Parathyroid adenoma (tissue), 2 donors: ENCODE data around the gene CMTM1.

Source experiments
- H2AFZ ChIP-seq: fragments of 300-600 bp; sonication (generic); one replicate; pipeline ENCODE4 v1.7.0; 2017; ENCODE audit warnings: antibody characterized with exemption, mild to moderate bottlenecking
- H3K27ac ChIP-seq: fragments of 300-600 bp; sonication (generic); one replicate; pipeline ENCODE4 v1.7.0; 2017
- H3K27me3 ChIP-seq: fragments of 300-600 bp; sonication (generic); one replicate; pipeline ENCODE4 v1.7.0; 2017; ENCODE audit warnings: low read length; ENCODE audit not compliant: control insufficient read depth, insufficient read depth
- H3K36me3 ChIP-seq: fragments of 300-600 bp; sonication (generic); one replicate; pipeline ENCODE4 v1.7.0; 2017; ENCODE audit warnings: low read length; ENCODE audit not compliant: control insufficient read depth, insufficient read depth
- H3K4me1 ChIP-seq: fragments of 300-600 bp; sonication (generic); one replicate; pipeline ENCODE4 v1.7.0; 2017; ENCODE audit warnings: control low read depth
- H3K4me2 ChIP-seq: fragments of 300-600 bp; sonication (generic); one replicate; pipeline ENCODE4 v1.7.0; 2017; ENCODE audit warnings: low read length
- H3K4me3 ChIP-seq: fragments of 300-600 bp; sonication (generic); one replicate; pipeline ENCODE4 v1.7.0; 2017; ENCODE audit warnings: low read depth, low read length
- H3K79me2 ChIP-seq: fragments of 300-600 bp; sonication (generic); one replicate; pipeline ENCODE4 v1.7.0; 2017; ENCODE audit warnings: control low read depth
- H3K9ac ChIP-seq: fragments of 300-600 bp; sonication (generic); one replicate; pipeline ENCODE4 v1.7.0; 2017; ENCODE audit warnings: mild to moderate bottlenecking
- H3K9me3 ChIP-seq: fragments of 300-600 bp; sonication (generic); one replicate; pipeline ENCODE4 v1.7.0; 2017; ENCODE audit warnings: low read length; ENCODE audit not compliant: control insufficient read depth
- CTCF ChIP-seq: fragments of 300-600 bp; sonication (generic); IDR thresholded peaks from one replicate; pipeline ENCODE4 v1.7.0; 2017; ENCODE audit warnings: antibody characterized with exemption, mild to moderate bottlenecking
- donor health status: primary hyperparathyroidism.

Gene CMTM1

GRCh38 chr16:66538910-66539309 lies 27.3 kb upstream of the CMTM1 start:
- Histone ChIP-seq H3K4me2 (no peak overlapping the region), H3K27me3 (no peaks in the 10 kb centered on the region), H3K4me3 (no peak overlapping the region), H3K79me2 (no peaks in the 10 kb centered on the region), H3K4me1 (no peaks in the 10 kb centered on the region), H2AFZ (no peak overlapping the region), H3K36me3 (no peaks in the 10 kb centered on the region), H3K27ac (no peak overlapping the region), H3K9me3 (no peaks in the 10 kb centered on the region), H3K9ac (no peak overlapping the region)
- no peak for TF ChIP-seq CTCF

- H3K9ac ChIP-seq: no peak overlapping the region
- H3K4me3 ChIP-seq: no peak overlapping the region
- H3K4me2 ChIP-seq: peak overlapping the region; percentile 26
- no peaks in the 10 kb centered on the region for H3K9me3 ChIP-seq
- no peaks in the 10 kb centered on the region for H3K27me3 ChIP-seq
- no peak for TF ChIP-seq CTCF
- no peak overlapping the region for H2AFZ ChIP-seq
- no peaks in the 10 kb centered on the region for H3K79me2 ChIP-seq
- no peaks in the 10 kb centered on the region for H3K4me1 ChIP-seq
- no peak overlapping the region for H3K27ac ChIP-seq
- H3K36me3 ChIP-seq: no peaks in the 10 kb centered on the region
These were observed 26.4 kb upstream of the CMTM1 start for GRCh38 chr16:66539623-66540469.

GRCh38 chr16:66541388-66542355 lies 24.6 kb upstream of the CMTM1 start:
- Histone ChIP-seq H3K4me1 (no peaks in the 10 kb centered on the region), H3K4me3 (no peak overlapping the region), H3K36me3 (no peaks in the 10 kb centered on the region), H3K9me3 (no peaks in the 10 kb centered on the region), H3K4me2 (no peak overlapping the region), H3K79me2 (no peaks in the 10 kb centered on the region), H2AFZ (no peak overlapping the region), H3K27me3 (no peaks in the 10 kb centered on the region), H3K27ac (no peak overlapping the region), H3K9ac (no peak overlapping the region)
- TF ChIP-seq CTCF: no peak

- no peaks in the 10 kb centered on the region for H3K27me3 ChIP-seq
- H3K79me2 ChIP-seq: no peaks in the 10 kb centered on the region
- H3K27ac ChIP-seq: no peak overlapping the region
- no peak for TF ChIP-seq CTCF
- no peak overlapping the region for H3K4me3 ChIP-seq
- H3K9me3 ChIP-seq: no peaks in the 10 kb centered on the region
- H3K9ac ChIP-seq: no peak overlapping the region
- no peak overlapping the region for H3K4me2 ChIP-seq
- H3K4me1 ChIP-seq: no peaks in the 10 kb centered on the region
- H3K36me3 ChIP-seq: no peaks in the 10 kb centered on the region
- no peak overlapping the region for H2AFZ ChIP-seq
These were observed 23.8 kb upstream of the CMTM1 start for GRCh38 chr16:66542396-66542795.
